ENCODE measurements around the gene MYO10.

MYO10 gene

GRCh38 chr5:16886366-16886736, 49.7 kb downstream of the MYO10 start:
- Histone ChIP-seq H3K4me1 (ENCODE audit: low read depth, poor library complexity, severe bottlenecking) (no peaks in the 10 kb centered on the region), H3K79me2 (ENCODE audit: insufficient read depth, low read depth) (no peaks in the 10 kb centered on the region), H3K4me3 (IDR thresholded peaks at IDR 0.05; ENCODE audit: insufficient read depth, low read depth, low read length) (no peak overlapping the region), H3K27ac (no peak overlapping the region), H2AFZ (ENCODE audit: low read depth) (no peak overlapping the region), H3K9ac (no peak overlapping the region), H4K20me1 (ENCODE audit: insufficient read depth) (no peaks in the 10 kb centered on the region), H3K4me2 (no peak overlapping the region), H3K36me3 (ENCODE audit: insufficient read depth) (no peaks in the 10 kb centered on the region), H3K27me3 (ENCODE audit: insufficient read depth, low read depth) (no peaks in the 10 kb centered on the region)
- TF ChIP-seq CTCF (conservative IDR thresholded peaks at IDR 0.05; ENCODE audit: low read depth, low read length) = no peak

GRCh38 chr5:16885635-16886365, 50.3 kb downstream of the MYO10 start:
- Histone ChIP-seq H4K20me1 (ENCODE audit: insufficient read depth) (no peaks in the 10 kb centered on the region), H3K4me1 (ENCODE audit: low read depth, poor library complexity, severe bottlenecking) (no peaks in the 10 kb centered on the region), H3K27ac (no peak overlapping the region), H3K9ac (no peak overlapping the region), H3K79me2 (ENCODE audit: insufficient read depth, low read depth) (no peaks in the 10 kb centered on the region), H3K4me2 (no peak overlapping the region), H3K4me3 (IDR thresholded peaks at IDR 0.05; ENCODE audit: insufficient read depth, low read depth, low read length) (no peak overlapping the region), H3K36me3 (ENCODE audit: insufficient read depth) (no peaks in the 10 kb centered on the region), H2AFZ (ENCODE audit: low read depth) (no peak overlapping the region), H3K27me3 (ENCODE audit: insufficient read depth, low read depth) (no peaks in the 10 kb centered on the region)
- no peak for TF ChIP-seq CTCF (conservative IDR thresholded peaks at IDR 0.05; ENCODE audit: low read depth, low read length)

- H3K4me1 ChIP-seq (ENCODE audit: low read depth, poor library complexity, severe bottlenecking) = no peaks in the 10 kb centered on the region
- no peak overlapping the region for H2AFZ ChIP-seq (ENCODE audit: low read depth)
- H3K79me2 ChIP-seq (ENCODE audit: insufficient read depth, low read depth) = no peaks in the 10 kb centered on the region
- H3K4me3 ChIP-seq (IDR thresholded peaks at IDR 0.05; ENCODE audit: insufficient read depth, low read depth, low read length) = no peak overlapping the region
- no peaks in the 10 kb centered on the region for H3K27me3 ChIP-seq (ENCODE audit: insufficient read depth, low read depth)
- no peak for TF ChIP-seq CTCF (conservative IDR thresholded peaks at IDR 0.05; ENCODE audit: low read depth, low read length)
- no peaks in the 10 kb centered on the region for H3K36me3 ChIP-seq (ENCODE audit: insufficient read depth)
- no peak overlapping the region for H3K9ac ChIP-seq
- H4K20me1 ChIP-seq (ENCODE audit: insufficient read depth) = no peaks in the 10 kb centered on the region
- no peak overlapping the region for H3K4me2 ChIP-seq
- no peak overlapping the region for H3K27ac ChIP-seq
These were observed 51.5 kb downstream of the MYO10 start for GRCh38 chr5:16884595-16884994.

GRCh38 chr5:16883806-16884205, 52.3 kb downstream of the MYO10 start:
- Histone ChIP-seq H2AFZ (ENCODE audit: low read depth) (no peak overlapping the region), H3K9ac (no peak overlapping the region), H3K27me3 (ENCODE audit: insufficient read depth, low read depth) (no peaks in the 10 kb centered on the region), H3K79me2 (ENCODE audit: insufficient read depth, low read depth) (no peaks in the 10 kb centered on the region), H3K36me3 (ENCODE audit: insufficient read depth) (no peaks in the 10 kb centered on the region), H3K4me2 (no peak overlapping the region), H4K20me1 (ENCODE audit: insufficient read depth) (no peaks in the 10 kb centered on the region), H3K4me1 (ENCODE audit: low read depth, poor library complexity, severe bottlenecking) (no peaks in the 10 kb centered on the region), H3K4me3 (IDR thresholded peaks at IDR 0.05; ENCODE audit: insufficient read depth, low read depth, low read length) (no peak overlapping the region), H3K27ac (no peak overlapping the region)
- no peak for TF ChIP-seq CTCF (conservative IDR thresholded peaks at IDR 0.05; ENCODE audit: low read depth, low read length)
